GM18526 (cell line): ENCODE results near the gene VSIG1.

Experiments
- POLR2A ChIP-seq: IDR thresholded peaks from 3 replicates; pipeline ENCODE4 v1.6.1; 2011; ENCODE audit not compliant: insufficient read length; ENCODE audit errors: extremely low read depth

Gene VSIG1

GRCh38 chrX:108036298-108036973 lies 8.4 kb upstream of the VSIG1 start:
- no peak for TF ChIP-seq POLR2A

- TF ChIP-seq POLR2A: no peak
Measured at GRCh38 chrX:108049649-108050048, 4.8 kb downstream of the VSIG1 start.

GRCh38 chrX:108053218-108053617 lies 8.4 kb downstream of the VSIG1 start:
- no peak for TF ChIP-seq POLR2A

GRCh38 chrX:108055546-108055945 lies 10.7 kb downstream of the VSIG1 start:
- TF ChIP-seq POLR2A: no peak

GRCh38 chrX:108059801-108060200 lies 14.9 kb downstream of the VSIG1 start:
- no peak for TF ChIP-seq POLR2A

GRCh38 chrX:108064001-108064400 lies 19.1 kb downstream of the VSIG1 start:
- TF ChIP-seq POLR2A: no peak

GRCh38 chrX:108064613-108065012 lies 19.7 kb downstream of the VSIG1 start:
- no peak for TF ChIP-seq POLR2A

GRCh38 chrX:108068121-108068520 lies 23.3 kb downstream of the VSIG1 start:
- no peak for TF ChIP-seq POLR2A

GRCh38 chrX:108070891-108071290 lies 26.0 kb downstream of the VSIG1 start:
- TF ChIP-seq POLR2A: no peak

GRCh38 chrX:108071578-108071977 lies 26.7 kb downstream of the VSIG1 start:
- TF ChIP-seq POLR2A: no peak

GRCh38 chrX:108072746-108073145 lies 27.9 kb downstream of the VSIG1 start:
- TF ChIP-seq POLR2A: no peak

GRCh38 chrX:108081110-108081509 lies 36.2 kb downstream of the VSIG1 start:
- TF ChIP-seq POLR2A: no peak

GRCh38 chrX:108087792-108088191 lies 42.9 kb downstream of the VSIG1 start:
- no peak for TF ChIP-seq POLR2A

GRCh38 chrX:108088511-108088910 lies 43.6 kb downstream of the VSIG1 start:
- TF ChIP-seq POLR2A: no peak

GRCh38 chrX:108090491-108091263 lies 45.8 kb downstream of the VSIG1 start:
- TF ChIP-seq POLR2A: no peak

- peak; percentile 45 for TF ChIP-seq POLR2A
Measured at GRCh38 chrX:108091264-108091877, 46.5 kb downstream of the VSIG1 start, which contains the start of the genes ATG4A and PSMD10. Gene ATG4A (plus strand): TSS chrX:108091778. CDS start chrX:108091827, 49 bp downstream. Gene PSMD10 (minus strand): TSS chrX:108091542. CDS start chrX:108091520, 22 bp downstream.
